Smooth muscle cell (in vitro differentiated cells): ENCODE data around the gene SMARCE1. TPM values are rescaled to one million over a fixed set of nuclear protein-coding genes. Genes with fewer than 3 reads are reported as not detected.

Source experiments
- DNase-seq: peaks from one replicate; lab custom pipeline; 2025; ENCODE audit not compliant: unreplicated experiment; lab: John Stamatoyannopoulos, UW
- H2AFZ ChIP-seq: fragments of 200-600 bp; sonication (generic); 2 replicates; pipeline ENCODE4 v1.6.0; 2016; ENCODE audit warnings: antibody characterized with exemption, low read depth, mild to moderate bottlenecking
- H3F3A ChIP-seq: fragments of 200-600 bp; sonication (generic); 2 replicates; pipeline ENCODE4 v1.6.0; 2017; ENCODE audit warnings: antibody characterized with exemption, low read depth
- H3K27ac ChIP-seq: fragments of 200-600 bp; sonication (generic); 2 replicates; pipeline ENCODE4 v1.5.1; 2016; ENCODE audit warnings: low read depth, mild to moderate bottlenecking
- H3K27me3 ChIP-seq: fragments of 200-600 bp; sonication (generic); 2 replicates; pipeline ENCODE4 v1.6.1; 2016; ENCODE audit warnings: low read depth, mild to moderate bottlenecking
- H3K36me3 ChIP-seq: fragments of 200-600 bp; sonication (generic); 2 replicates; pipeline ENCODE4 v1.5.1; 2016; ENCODE audit warnings: low read depth
- H3K4me1 ChIP-seq: fragments of 200-600 bp; sonication (generic); 2 replicates; pipeline ENCODE4 v1.5.1; 2016; ENCODE audit warnings: low read depth
- H3K4me2 ChIP-seq: fragments of 200-600 bp; sonication (generic); 2 replicates; pipeline ENCODE4 v1.6.0; 2016; ENCODE audit warnings: mild to moderate bottlenecking
- H3K4me3 ChIP-seq: fragments of 200-600 bp; sonication (generic); 2 replicates; pipeline ENCODE4 v1.5.1; 2016; ENCODE audit warnings: mild to moderate bottlenecking
- H3K79me2 ChIP-seq: fragments of 200-600 bp; sonication (generic); 2 replicates; pipeline ENCODE4 v1.6.0; 2016; ENCODE audit warnings: low read depth, mild to moderate bottlenecking
- H3K9ac ChIP-seq: fragments of 200-600 bp; sonication (generic); 2 replicates; pipeline ENCODE4 v1.6.0; 2016; ENCODE audit warnings: low read depth
- H3K9me3 ChIP-seq: fragments of 200-600 bp; sonication (generic); replicated peaks from 2 replicates; pipeline ENCODE4 v1.5.1; 2016; ENCODE audit warnings: low read depth
- H4K20me1 ChIP-seq: fragments of 200-600 bp; sonication (generic); 2 replicates; pipeline ENCODE4 v1.6.0; 2016; ENCODE audit warnings: low read depth
- CTCF ChIP-seq: fragments of 200-600 bp; sonication (generic); IDR thresholded peaks from 2 replicates; pipeline ENCODE4 v1.5.1; 2017; ENCODE audit warnings: borderline replicate concordance, mild to moderate bottlenecking, antibody characterized with exemption; ENCODE audit not compliant: insufficient read depth, poor library complexity, severe bottlenecking
- WGBS: methylation state at CpG from one replicate; pipeline ENCODE4 v1.1.7; 2016; ENCODE audit warnings: low lambda C conversion rate; 5-methylcytosine and 5-hydroxymethylcytosine counted together
- polyA plus RNA-seq: library from polyadenylated mRNA; unstranded; fragments of >200 nt; fragmentation: Nextera tagmentation; extraction: Ambion mirVana; gene quantifications from 2 replicates; pipeline ENCODE4 v1.2.1, GENCODE V29; 2016
- total RNA-seq: library from RNA; depleted of rRNA; stranded (reverse); fragments of >200 nt; gene quantifications from 2 replicates; pipeline ENCODE4 v1.2.3, GENCODE V29; 2014

The SMARCE1 gene
- total and polyA plus RNA-seq, 2 experiments from 2014 or later = 87.5 to 115 TPM

- Histone ChIP-seq H3F3A (no peaks in the 10 kb centered on the region), H3K9me3 (no peaks in the 10 kb centered on the region), H2AFZ (peak overlapping the region; percentile 99), H3K27me3 (no peaks in the 10 kb centered on the region), H3K79me2 (peaks cover 42% of the 10 kb centered on the region), H3K27ac (peak overlapping the region; percentile 99), H3K4me2 (peak overlapping the region; percentile 90), H3K4me1 (peaks cover 22% of the 10 kb centered on the region), H3K4me3 (peak overlapping the region; percentile 84), H4K20me1 (peaks cover 9% of the 10 kb centered on the region), H3K36me3 (no peaks in the 10 kb centered on the region), H3K9ac (peak overlapping the region; percentile 99)
- no peak for DNase-seq
- no peak for TF ChIP-seq CTCF
- 6% methylated on average over 28 of the region's 28 CpGs for WGBS
These were observed 858 bp upstream of the SMARCE1 start for GRCh38 chr17:40648384-40648968.

GRCh38 chr17:40646791-40647623, 611 bp downstream of the SMARCE1 start:
- H3K79me2 ChIP-seq = peaks cover 55% of the 10 kb centered on the region
- peak overlapping the region; percentile 99 for H3K9ac ChIP-seq
- H3K27ac ChIP-seq = peak overlapping the region; percentile 99
- no peak for TF ChIP-seq CTCF
- H3K36me3 ChIP-seq = no peaks in the 10 kb centered on the region
- H3K27me3 ChIP-seq = no peaks in the 10 kb centered on the region
- H3K4me1 ChIP-seq = peaks cover 22% of the 10 kb centered on the region
- peak overlapping the region; percentile 84 for H3K4me3 ChIP-seq
- DNase-seq = no peak
- 18% methylated on average over 18 of the region's 18 CpGs for WGBS
- H3K9me3 ChIP-seq = no peaks in the 10 kb centered on the region
- H4K20me1 ChIP-seq = peaks cover 19% of the 10 kb centered on the region
- H3F3A ChIP-seq = no peaks in the 10 kb centered on the region
- peak overlapping the region; percentile 90 for H3K4me2 ChIP-seq
- peak overlapping the region; percentile 99 for H2AFZ ChIP-seq

GRCh38 chr17:40645943-40646342, 1.7 kb downstream of the SMARCE1 start:
- peaks cover 7% of the 10 kb centered on the region for H3K36me3 ChIP-seq
- WGBS = 97% methylated on average over 2 of the region's 2 CpGs
- no peak overlapping the region for H3K27ac ChIP-seq
- H3F3A ChIP-seq = no peaks in the 10 kb centered on the region
- no peak overlapping the region for H3K9ac ChIP-seq
- H3K4me3 ChIP-seq = peak overlapping the region; percentile 84
- H3K4me1 ChIP-seq = peaks cover 22% of the 10 kb centered on the region
- H3K79me2 ChIP-seq = peaks cover 65% of the 10 kb centered on the region
- peaks cover 29% of the 10 kb centered on the region for H4K20me1 ChIP-seq
- H3K27me3 ChIP-seq = no peaks in the 10 kb centered on the region
- H2AFZ ChIP-seq = no peak overlapping the region
- H3K4me2 ChIP-seq = peak overlapping the region; percentile 90
- H3K9me3 ChIP-seq = no peaks in the 10 kb centered on the region
- no peak for DNase-seq
- no peak for TF ChIP-seq CTCF
